K562 (cell line): ENCODE measurements around the gene ARRB2.

Source experiments
- ILF3 ChIP-seq: fragments of 450-650 bp; IDR thresholded peaks from 2 replicates; pipeline ENCODE4 v1.6.1; 2018; ENCODE audit warnings: antibody characterized with exemption, mild to moderate bottlenecking, moderate library complexity, borderline replicate concordance
- KLF6 ChIP-seq: fragments of 250-450 bp; sonication (Bioruptor Pico); IDR thresholded peaks from 2 replicates; pipeline ENCODE4 v1.4.0; 2020; ENCODE audit warnings: mild to moderate bottlenecking, moderate library complexity, borderline replicate concordance
- NFE2 ChIP-seq: IDR thresholded peaks from 2 replicates; pipeline ENCODE4 v1.6.1; 2014; ENCODE audit warnings: antibody characterized with exemption, low read depth
- POLR2A ChIP-seq: fragments of 450-650 bp; conservative IDR thresholded peaks from 2 replicates; pipeline ENCODE4 v1.6.1; 2016
- SIN3A ChIP-seq, 2 experiments: fragments of 150-350 bp in 1 of 2; IDR thresholded peaks; 2 replicates each; pipeline ENCODE4 v1.6.1; 2011 to 2016; ENCODE audit warnings: borderline replicate concordance in 2 of 2, low read depth in 2 of 2, low read length in 2 of 2, mild to moderate bottlenecking in 2 of 2, moderate library complexity in 2 of 2; ENCODE audit not compliant: control insufficient read depth in 1 of 2
- SMC3 ChIP-seq: conservative IDR thresholded peaks from 2 replicates; pipeline ENCODE4 v1.6.1; 2011; ENCODE audit warnings: low read depth, low read length, improper control_type of control experiment; ENCODE audit not compliant: insufficient read depth
- SRSF1 ChIP-seq: fragments of 200-400 bp; formaldehyde crosslinking; IDR thresholded peaks from 2 replicates; pipeline ENCODE4 v1.6.1; 2017; ENCODE audit warnings: mild to moderate bottlenecking, low read depth, low read length, moderate library complexity
- TAF1 ChIP-seq: IDR thresholded peaks from 2 replicates; pipeline ENCODE4 v1.6.1; 2011; ENCODE audit warnings: mild to moderate bottlenecking, low read length, moderate library complexity; ENCODE audit not compliant: insufficient read depth, control insufficient read depth, severe bottlenecking; ENCODE audit errors: extremely low read depth
- TARDBP ChIP-seq: fragments of 450-650 bp; IDR thresholded peaks from 2 replicates; pipeline ENCODE4 v1.6.1; 2016
- ZFX ChIP-seq: sonication (generic); formaldehyde crosslinking; IDR thresholded peaks from 2 replicates; pipeline ENCODE4 v1.8.0; 2022; ENCODE audit warnings: mild to moderate bottlenecking, missing genetic modification reagents, moderate library complexity
- ZNF133 ChIP-seq: fragments of 250-450 bp; sonication (Bioruptor Pico); IDR thresholded peaks from 2 replicates; pipeline ENCODE4 v1.4.0; 2020; ENCODE audit warnings: mild to moderate bottlenecking
- ZNF263 ChIP-seq: sonication (generic); formaldehyde crosslinking; IDR thresholded peaks from 2 replicates; pipeline ENCODE4 v1.8.0; 2022; ENCODE audit warnings: mild to moderate bottlenecking, missing genetic modification reagents, borderline replicate concordance
- TF ChIP-seq, protein P1 (sequence below): sonication (generic); formaldehyde crosslinking; IDR thresholded peaks from 2 replicates; pipeline ENCODE4 v1.8.1; 2022; ENCODE audit warnings: missing genetic modification reagents
- TF ChIP-seq, protein P2 (sequence below), 3 experiments: IDR thresholded peaks in 2 of 3; conservative IDR thresholded peaks in 1 of 3; 2 replicates each; pipeline ENCODE4 v1.5.1; 2011 to 2012; ENCODE audit warnings: low read length in 3 of 3, mild to moderate bottlenecking in 3 of 3, control low read depth in 2 of 3, improper control_type of control experiment in 1 of 3, inconsistent platforms in 1 of 3, low read depth in 1 of 3, mixed read lengths in 1 of 3, moderate library complexity in 1 of 3; ENCODE audit not compliant: insufficient read depth in 2 of 3

DNA sequence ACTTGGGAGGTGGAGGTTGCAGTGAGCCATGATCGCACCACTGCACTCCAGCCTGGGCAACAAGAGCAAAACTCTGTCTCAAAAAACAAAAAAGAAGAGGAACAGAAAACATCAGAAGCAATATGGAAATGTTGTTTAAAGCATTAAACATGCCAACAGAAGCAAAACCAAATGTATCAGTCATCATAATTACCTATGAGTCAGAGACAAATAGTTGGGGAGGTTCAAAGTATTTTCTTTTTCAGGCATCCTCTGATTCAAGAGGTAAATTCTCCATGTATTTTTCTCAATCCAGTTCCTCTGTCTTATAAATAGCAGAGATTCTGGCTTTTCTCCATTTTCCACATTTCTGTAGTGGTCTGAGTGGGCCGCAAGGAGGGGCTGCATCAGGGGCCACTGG is 59.2 kb downstream of the ARRB2 start:
- no peak for TF ChIP-seq TAF1
- TF ChIP-seq NFE2, result no peak
- TF ChIP-seq, protein P1, sequence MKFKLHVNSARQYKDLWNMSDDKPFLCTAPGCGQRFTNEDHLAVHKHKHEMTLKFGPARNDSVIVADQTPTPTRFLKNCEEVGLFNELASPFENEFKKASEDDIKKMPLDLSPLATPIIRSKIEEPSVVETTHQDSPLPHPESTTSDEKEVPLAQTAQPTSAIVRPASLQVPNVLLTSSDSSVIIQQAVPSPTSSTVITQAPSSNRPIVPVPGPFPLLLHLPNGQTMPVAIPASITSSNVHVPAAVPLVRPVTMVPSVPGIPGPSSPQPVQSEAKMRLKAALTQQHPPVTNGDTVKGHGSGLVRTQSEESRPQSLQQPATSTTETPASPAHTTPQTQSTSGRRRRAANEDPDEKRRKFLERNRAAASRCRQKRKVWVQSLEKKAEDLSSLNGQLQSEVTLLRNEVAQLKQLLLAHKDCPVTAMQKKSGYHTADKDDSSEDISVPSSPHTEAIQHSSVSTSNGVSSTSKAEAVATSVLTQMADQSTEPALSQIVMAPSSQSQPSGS (CRISPR knock-in tag), result no peak
- TF ChIP-seq TARDBP, result no peak
- no peak for TF ChIP-seq ZFX (CRISPR knock-in tag)
- TF ChIP-seq SIN3A (IDR thresholded peaks at IDR 0.05; ENCODE audit: borderline replicate concordance in 2 of 2, control insufficient read depth in 1 of 2, low read depth in 2 of 2, low read length in 2 of 2), result no peak
- TF ChIP-seq ZNF133, result no peak
- no peak for TF ChIP-seq ILF3
- no peak for TF ChIP-seq SMC3
- TF ChIP-seq, protein P2, sequence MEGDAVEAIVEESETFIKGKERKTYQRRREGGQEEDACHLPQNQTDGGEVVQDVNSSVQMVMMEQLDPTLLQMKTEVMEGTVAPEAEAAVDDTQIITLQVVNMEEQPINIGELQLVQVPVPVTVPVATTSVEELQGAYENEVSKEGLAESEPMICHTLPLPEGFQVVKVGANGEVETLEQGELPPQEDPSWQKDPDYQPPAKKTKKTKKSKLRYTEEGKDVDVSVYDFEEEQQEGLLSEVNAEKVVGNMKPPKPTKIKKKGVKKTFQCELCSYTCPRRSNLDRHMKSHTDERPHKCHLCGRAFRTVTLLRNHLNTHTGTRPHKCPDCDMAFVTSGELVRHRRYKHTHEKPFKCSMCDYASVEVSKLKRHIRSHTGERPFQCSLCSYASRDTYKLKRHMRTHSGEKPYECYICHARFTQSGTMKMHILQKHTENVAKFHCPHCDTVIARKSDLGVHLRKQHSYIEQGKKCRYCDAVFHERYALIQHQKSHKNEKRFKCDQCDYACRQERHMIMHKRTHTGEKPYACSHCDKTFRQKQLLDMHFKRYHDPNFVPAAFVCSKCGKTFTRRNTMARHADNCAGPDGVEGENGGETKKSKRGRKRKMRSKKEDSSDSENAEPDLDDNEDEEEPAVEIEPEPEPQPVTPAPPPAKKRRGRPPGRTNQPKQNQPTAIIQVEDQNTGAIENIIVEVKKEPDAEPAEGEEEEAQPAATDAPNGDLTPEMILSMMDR (IDR thresholded peaks at IDR 0.05 in 2 of 3, conservative IDR thresholded peaks at IDR 0.05 in 1 of 3; ENCODE audit: insufficient read depth in 2 of 3, low read depth in 1 of 3, low read length in 3 of 3), result no peak
- TF ChIP-seq POLR2A, result no peak
- no peak for TF ChIP-seq SRSF1
- TF ChIP-seq KLF6 (CRISPR knock-in tag), result no peak
- no peak for TF ChIP-seq ZNF263 (CRISPR knock-in tag)
